Astrocyte (in vitro differentiated cells and primary cell): ENCODE results near the gene LSM11. TPM values are rescaled to one million over a fixed set of nuclear protein-coding genes. Genes with fewer than 3 reads are reported as not detected.

Experiments
- DNase-seq: peaks from one replicate; pipeline ENCODE4 v3.0.0-alpha.2; 2010; ENCODE audit warnings: low read depth
- FAIRE-seq: peaks from 2 replicates; lab custom pipeline; 2011; peaks lifted over from hg19 to GRCh38; lab: Jason Lieb, UNC
- H2AFZ ChIP-seq: 2 replicates; pipeline ENCODE4 v1.6.0; 2012; ENCODE audit warnings: low read depth, low read length, inconsistent platforms
- H3K27ac ChIP-seq: 2 replicates; pipeline ENCODE4 v1.5.1; 2011; ENCODE audit warnings: low read depth, low read length, inconsistent platforms
- H3K27me3 ChIP-seq: 2 replicates; pipeline ENCODE4 v1.6.0; 2011; ENCODE audit warnings: low read length, inconsistent platforms; ENCODE audit not compliant: insufficient read depth
- H3K36me3 ChIP-seq: 2 replicates; pipeline ENCODE4 v1.5.1; 2011; ENCODE audit warnings: low read length, inconsistent platforms; ENCODE audit not compliant: insufficient read depth
- H3K4me1 ChIP-seq: 2 replicates; pipeline ENCODE4 v1.5.1; 2011; ENCODE audit warnings: low read length, inconsistent platforms; ENCODE audit not compliant: insufficient read depth
- H3K4me2 ChIP-seq: 2 replicates; pipeline ENCODE4 v1.6.0; 2012; ENCODE audit warnings: low read length, inconsistent platforms
- H3K4me3 ChIP-seq: 2 replicates; pipeline ENCODE4 v1.5.1; 2011; ENCODE audit warnings: low read depth, mild to moderate bottlenecking, low read length, inconsistent platforms; ENCODE audit not compliant: insufficient read depth
- H3K79me2 ChIP-seq: 2 replicates; pipeline ENCODE4 v1.6.0; 2012; ENCODE audit warnings: mild to moderate bottlenecking, low read length, inconsistent platforms; ENCODE audit not compliant: insufficient read depth
- H3K9ac ChIP-seq: 2 replicates; pipeline ENCODE4 v1.6.0; 2012; ENCODE audit warnings: mild to moderate bottlenecking, low read length, inconsistent platforms
- H3K9me3 ChIP-seq: 2 replicates; pipeline ENCODE4 v1.5.1; 2012; ENCODE audit warnings: low read depth, mild to moderate bottlenecking, low read length, inconsistent platforms; ENCODE audit not compliant: insufficient read depth
- H4K20me1 ChIP-seq: 2 replicates; pipeline ENCODE4 v1.6.0; 2012; ENCODE audit warnings: low read length, inconsistent platforms; ENCODE audit not compliant: insufficient read depth
- H3K27ac Mint-ChIP-seq: one replicate; pipeline ENCODE4 v1.8.0; 2021; ENCODE audit warnings: mild to moderate bottlenecking, mixed read lengths; ENCODE audit not compliant: unreplicated experiment
- H3K27me3 Mint-ChIP-seq: one replicate; pipeline ENCODE4 v1.8.0; 2021; ENCODE audit warnings: low read depth, mixed read lengths; ENCODE audit not compliant: unreplicated experiment
- H3K36me3 Mint-ChIP-seq: one replicate; pipeline ENCODE4 v1.8.0; 2021; ENCODE audit warnings: low read depth, mixed read lengths; ENCODE audit not compliant: unreplicated experiment
- H3K4me1 Mint-ChIP-seq: one replicate; pipeline ENCODE4 v1.8.0; 2021; ENCODE audit warnings: low read depth, mixed read lengths; ENCODE audit not compliant: unreplicated experiment
- H3K4me3 Mint-ChIP-seq: one replicate; pipeline ENCODE4 v1.8.0; 2021; ENCODE audit warnings: mild to moderate bottlenecking, moderate library complexity, mixed read lengths; ENCODE audit not compliant: unreplicated experiment
- H3K9me3 Mint-ChIP-seq: one replicate; pipeline ENCODE4 v1.8.0; 2021; ENCODE audit warnings: mild to moderate bottlenecking, mixed read lengths; ENCODE audit not compliant: unreplicated experiment
- CTCF ChIP-seq: IDR thresholded peaks from 2 replicates; pipeline ENCODE4 v1.5.1; 2011; ENCODE audit warnings: low read depth, mild to moderate bottlenecking, inconsistent platforms, low read length, moderate library complexity; ENCODE audit not compliant: insufficient read depth
- EZH2 ChIP-seq: IDR thresholded peaks from 2 replicates; pipeline ENCODE4 v1.6.1; 2012; ENCODE audit warnings: mild to moderate bottlenecking, low read length, inconsistent platforms; ENCODE audit not compliant: insufficient read depth
- total RNA-seq: library from RNA; stranded (reverse); gene quantifications from 2 replicates; pipeline ENCODE4 v1.2.1, GENCODE V29; 2021

The LSM11 gene
- total RNA-seq, 1 donor from 2014 or later, result 4.7 TPM

GRCh38 chr5:157749462-157749799, 5.9 kb downstream of the LSM11 start:
- H3K9ac ChIP-seq, result peak overlapping the region; percentile 22
- Mint-ChIP-seq H3K27ac (peak overlapping the region; percentile 84), H3K27me3 (no peaks in the 10 kb centered on the region), H3K9me3 (no peaks in the 10 kb centered on the region), H3K36me3 (no peaks in the 10 kb centered on the region), H3K4me3 (no peak overlapping the region), H3K4me1 (peaks cover 27% of the 10 kb centered on the region)
- no peak for DNase-seq
- peak overlapping the region; percentile 78 for H3K27ac ChIP-seq
- FAIRE-seq, result no peak
- H3K79me2 ChIP-seq, result peaks cover 45% of the 10 kb centered on the region
- no peak for TF ChIP-seq CTCF
- TF ChIP-seq EZH2, result no peak
- peak overlapping the region; percentile 57 for H3K4me2 ChIP-seq
- H4K20me1 ChIP-seq, result no peaks in the 10 kb centered on the region
- no peak overlapping the region for H2AFZ ChIP-seq
- peaks cover 8% of the 10 kb centered on the region for H3K36me3 ChIP-seq
- peaks cover 31% of the 10 kb centered on the region for H3K4me1 ChIP-seq
- no peaks in the 10 kb centered on the region for H3K27me3 ChIP-seq
- H3K9me3 ChIP-seq, result no peaks in the 10 kb centered on the region
- no peak overlapping the region for H3K4me3 ChIP-seq

- H3K27me3 ChIP-seq, result no peaks in the 10 kb centered on the region
- H3K27ac Mint-ChIP-seq, result no peak overlapping the region
- peak overlapping the region; percentile 14 for H3K4me3 ChIP-seq
- no peaks in the 10 kb centered on the region for H3K9me3 Mint-ChIP-seq
- no peaks in the 10 kb centered on the region for H3K9me3 ChIP-seq
- H3K9ac ChIP-seq, result peak overlapping the region; percentile 22
- FAIRE-seq (no peak), DNase-seq (peak; percentile 48)
- H2AFZ ChIP-seq, result no peak overlapping the region
- peaks cover 25% of the 10 kb centered on the region for H3K4me1 ChIP-seq
- H3K36me3 Mint-ChIP-seq, result no peaks in the 10 kb centered on the region
- H3K4me2 ChIP-seq, result peak overlapping the region; percentile 54
- peak overlapping the region; percentile 78 for H3K27ac ChIP-seq
- H3K4me3 Mint-ChIP-seq, result no peak overlapping the region
- H3K27me3 Mint-ChIP-seq, result no peaks in the 10 kb centered on the region
- H3K79me2 ChIP-seq, result peaks cover 37% of the 10 kb centered on the region
- TF ChIP-seq EZH2, result no peak
- no peak for TF ChIP-seq CTCF
- peaks cover 27% of the 10 kb centered on the region for H3K4me1 Mint-ChIP-seq
- H3K36me3 ChIP-seq, result peaks cover 16% of the 10 kb centered on the region
- no peaks in the 10 kb centered on the region for H4K20me1 ChIP-seq
Observed at GRCh38 chr5:157750320-157750719, 6.8 kb downstream of the LSM11 start.

GRCh38 chr5:157756122-157756521, 12.6 kb downstream of the LSM11 start:
- Histone ChIP-seq H3K4me1 (no peaks in the 10 kb centered on the region), H3K27me3 (no peaks in the 10 kb centered on the region), H3K36me3 (peaks cover 40% of the 10 kb centered on the region), H3K9ac (no peak overlapping the region), H4K20me1 (no peaks in the 10 kb centered on the region), H3K79me2 (peaks cover under 1% of the 10 kb centered on the region), H3K4me2 (no peak overlapping the region), H3K27ac (no peak overlapping the region), H3K4me3 (no peak overlapping the region), H2AFZ (no peak overlapping the region), H3K9me3 (no peaks in the 10 kb centered on the region)
- H3K4me1 Mint-ChIP-seq, result no peaks in the 10 kb centered on the region
- H3K27me3 Mint-ChIP-seq, result no peaks in the 10 kb centered on the region
- TF ChIP-seq CTCF, result no peak
- TF ChIP-seq EZH2, result no peak
- H3K36me3 Mint-ChIP-seq, result peaks cover 11% of the 10 kb centered on the region
- DNase-seq (no peak), FAIRE-seq (no peak)
- no peak overlapping the region for H3K4me3 Mint-ChIP-seq
- H3K9me3 Mint-ChIP-seq, result no peaks in the 10 kb centered on the region
- no peak overlapping the region for H3K27ac Mint-ChIP-seq
